HEK293 (cell line): Measurements from ENCODE around the gene LRRC4C.

Experiments used
- OVOL3 ChIP-seq: fragments of 450-650 bp; formaldehyde crosslinking; IDR thresholded peaks from 2 replicates; pipeline ENCODE4 v1.5.1; 2016; ENCODE audit warnings: missing biosample characterization, missing genetic modification characterization
- TF ChIP-seq, protein P1 (sequence below): fragments of 450-650 bp; formaldehyde crosslinking; IDR thresholded peaks from 2 replicates; pipeline ENCODE4 v1.5.1; 2016; ENCODE audit warnings: missing biosample characterization, missing genetic modification characterization

DNA sequence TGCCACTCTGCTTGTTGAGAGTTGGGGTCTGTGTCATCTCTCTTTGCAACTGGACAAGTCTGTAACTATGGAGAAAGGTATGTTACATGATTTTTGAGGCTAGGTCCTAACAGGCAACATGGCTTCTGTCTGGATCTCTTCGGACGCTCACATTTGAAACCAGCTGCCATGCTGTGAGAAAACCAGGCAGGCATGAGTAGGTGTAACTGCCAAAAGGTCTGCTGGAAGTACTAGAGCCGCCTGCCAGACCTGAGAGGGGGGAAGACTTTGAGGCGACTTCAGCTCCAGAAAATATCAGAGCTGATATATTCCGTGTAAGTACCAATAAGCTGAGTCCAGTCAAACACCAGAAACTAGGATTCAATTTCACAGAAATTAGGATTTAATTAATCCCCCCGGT lies 579.5 kb downstream of the LRRC4C start:
- TF ChIP-seq, protein P1, sequence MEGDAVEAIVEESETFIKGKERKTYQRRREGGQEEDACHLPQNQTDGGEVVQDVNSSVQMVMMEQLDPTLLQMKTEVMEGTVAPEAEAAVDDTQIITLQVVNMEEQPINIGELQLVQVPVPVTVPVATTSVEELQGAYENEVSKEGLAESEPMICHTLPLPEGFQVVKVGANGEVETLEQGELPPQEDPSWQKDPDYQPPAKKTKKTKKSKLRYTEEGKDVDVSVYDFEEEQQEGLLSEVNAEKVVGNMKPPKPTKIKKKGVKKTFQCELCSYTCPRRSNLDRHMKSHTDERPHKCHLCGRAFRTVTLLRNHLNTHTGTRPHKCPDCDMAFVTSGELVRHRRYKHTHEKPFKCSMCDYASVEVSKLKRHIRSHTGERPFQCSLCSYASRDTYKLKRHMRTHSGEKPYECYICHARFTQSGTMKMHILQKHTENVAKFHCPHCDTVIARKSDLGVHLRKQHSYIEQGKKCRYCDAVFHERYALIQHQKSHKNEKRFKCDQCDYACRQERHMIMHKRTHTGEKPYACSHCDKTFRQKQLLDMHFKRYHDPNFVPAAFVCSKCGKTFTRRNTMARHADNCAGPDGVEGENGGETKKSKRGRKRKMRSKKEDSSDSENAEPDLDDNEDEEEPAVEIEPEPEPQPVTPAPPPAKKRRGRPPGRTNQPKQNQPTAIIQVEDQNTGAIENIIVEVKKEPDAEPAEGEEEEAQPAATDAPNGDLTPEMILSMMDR = no peak
- no peak for TF ChIP-seq OVOL3
